GM12892 (cell line): ENCODE measurements around the gene KIR2DL3.
"Not testable (repeated sequence)": the region's sequence is repeated elsewhere in the genome, so short reads cannot be mapped to it uniquely, and the experiment has no call there.

Experiments used
- POLR2A ChIP-seq: IDR thresholded peaks from 2 replicates; pipeline ENCODE4 v1.6.1; 2011; ENCODE audit warnings: low read depth, low read length, control low read depth
- TAF1 ChIP-seq: IDR thresholded peaks from 2 replicates; pipeline ENCODE4 v1.6.1; 2011; ENCODE audit warnings: low read depth, mild to moderate bottlenecking, control low read depth, low read length, borderline replicate concordance

- not testable (repeated sequence) for TF ChIP-seq POLR2A, TAF1
These were observed 18.1 kb downstream of the KIR2DL3 start for GRCh38 chr19:54756204-54757110.
